HepG2 (cell line): Measurements from ENCODE around the gene RAB3A. TPM values are rescaled to one million over a fixed set of nuclear protein-coding genes. Genes with fewer than 3 reads are reported as not detected.

Source experiments
- ATF7-NPFF ChIP-seq: sonication (generic); formaldehyde crosslinking; IDR thresholded peaks from 2 replicates; pipeline ENCODE4 v1.8.1; 2023; ENCODE audit warnings: mild to moderate bottlenecking, low read depth, missing genetic modification reagents, moderate library complexity
- DMAP1 ChIP-seq: IDR thresholded peaks from 2 replicates; pipeline ENCODE4 v1.6.1; 2016
- EP300 ChIP-seq, 3 experiments: sonication (generic) in 1 of 3; formaldehyde crosslinking in 1 of 3; IDR thresholded peaks; 2 replicates each; pipeline versions ENCODE4 v1.5.1 to v1.6.1; 2011 to 2020; ENCODE audit warnings: low read depth in 2 of 3, low read length in 2 of 3, borderline replicate concordance in 1 of 3, improper control_type of control experiment in 1 of 3, mild to moderate bottlenecking in 1 of 3, missing genetic modification reagents in 1 of 3, moderate library complexity in 1 of 3
- ERF ChIP-seq: IDR thresholded peaks from 2 replicates; pipeline ENCODE4 v1.6.1; 2018; ENCODE audit warnings: missing biosample characterization, missing genetic modification reagents
- FOXA1 ChIP-seq, 2 experiments: fragments of 450-650 bp in 1 of 2; sonication (generic) in 1 of 2; formaldehyde crosslinking in 1 of 2; IDR thresholded peaks; 2 replicates each; pipeline versions ENCODE4 v1.4.0 to v1.6.1; 2016 to 2020; ENCODE audit warnings: missing genetic modification reagents in 1 of 2
- GLI4 ChIP-seq: sonication (generic); formaldehyde crosslinking; IDR thresholded peaks from 2 replicates; pipeline ENCODE4 v1.5.1; 2020; ENCODE audit warnings: missing genetic modification reagents, mild to moderate bottlenecking, moderate library complexity, borderline replicate concordance
- HNRNPL ChIP-seq: fragments of 200-400 bp; formaldehyde crosslinking; IDR thresholded peaks from 2 replicates; pipeline ENCODE4 v1.6.1; 2017; ENCODE audit warnings: mild to moderate bottlenecking, low read depth, low read length
- KDM2A ChIP-seq: sonication (generic); formaldehyde crosslinking; IDR thresholded peaks from 2 replicates; pipeline ENCODE4 v1.4.0; 2020; ENCODE audit warnings: low read depth, missing genetic modification reagents, borderline replicate concordance
- MXD4 ChIP-seq: IDR thresholded peaks from 2 replicates; pipeline ENCODE4 v1.6.1; 2016; ENCODE audit warnings: mild to moderate bottlenecking, missing biosample characterization, missing genetic modification reagents
- RBFOX2 ChIP-seq: fragments of 200-400 bp; formaldehyde crosslinking; IDR thresholded peaks from 2 replicates; pipeline ENCODE4 v1.6.1; 2017; ENCODE audit warnings: low read depth, mild to moderate bottlenecking, low read length
- RBM39 ChIP-seq: fragments of 200-400 bp; formaldehyde crosslinking; IDR thresholded peaks from one replicate; pipeline ENCODE4 v1.6.1; 2018; ENCODE audit warnings: antibody characterized with exemption, mild to moderate bottlenecking, low read depth, low read length; ENCODE audit not compliant: poor library complexity, severe bottlenecking
- RFX5 ChIP-seq: IDR thresholded peaks from 2 replicates; pipeline ENCODE4 v1.6.1; 2011; ENCODE audit warnings: low read depth, low read length, improper control_type of control experiment
- TARDBP ChIP-seq: sonication (generic); formaldehyde crosslinking; IDR thresholded peaks from 2 replicates; pipeline ENCODE4 v1.8.0; 2022; ENCODE audit warnings: mild to moderate bottlenecking, missing genetic modification reagents
- YEATS2 ChIP-seq: sonication (generic); formaldehyde crosslinking; IDR thresholded peaks from 2 replicates; pipeline ENCODE4 v1.4.0; 2020; ENCODE audit warnings: missing genetic modification reagents, borderline replicate concordance
- ZFX ChIP-seq: sonication (generic); formaldehyde crosslinking; IDR thresholded peaks from 2 replicates; pipeline ENCODE4 v1.4.0; 2020; ENCODE audit warnings: mild to moderate bottlenecking, low read depth, missing genetic modification reagents, moderate library complexity
- ZNF274 ChIP-seq: sonication (generic); formaldehyde crosslinking; IDR thresholded peaks from 2 replicates; pipeline ENCODE4 v1.5.1; 2020; ENCODE audit warnings: mild to moderate bottlenecking, missing genetic modification reagents
- ZNF331 ChIP-seq: sonication (generic); formaldehyde crosslinking; IDR thresholded peaks from 2 replicates; pipeline ENCODE4 v1.4.0; 2020; ENCODE audit warnings: missing genetic modification reagents
- ZNF550 ChIP-seq: sonication (generic); formaldehyde crosslinking; IDR thresholded peaks from 2 replicates; pipeline ENCODE4 v1.4.0; 2020; ENCODE audit warnings: mild to moderate bottlenecking, missing genetic modification reagents, borderline replicate concordance
- ZNF570 ChIP-seq: sonication (generic); formaldehyde crosslinking; IDR thresholded peaks from 2 replicates; pipeline ENCODE4 v1.4.0; 2020; ENCODE audit warnings: mild to moderate bottlenecking, missing genetic modification reagents, borderline replicate concordance
- ZNF652 ChIP-seq: IDR thresholded peaks from 2 replicates; pipeline ENCODE4 v1.6.1; 2016; ENCODE audit warnings: low read depth, borderline replicate concordance
- polyA plus RNA-seq, 8 experiments: library from polyadenylated mRNA; depleted of rRNA in 3 of 8; stranded (reverse) in 7 of 8; unstranded in 1 of 8; fragments of >200 nt; fragmentation: Illumina TruSeq in 4 of 8; extraction: Trizol in 4 of 8; gene quantifications; 2 replicates each; pipeline versions ENCODE4 v1.2.1 to v1.2.3, GENCODE V29; 2011 to 2016; ENCODE audit warnings: low read depth in 4 of 8, missing spikeins in 1 of 8, mixed read lengths in 1 of 8; ENCODE audit not compliant: insufficient read depth in 1 of 8
- total RNA-seq, 5 experiments: library from RNA; depleted of rRNA; stranded (reverse); fragments of >200 nt; fragmentation: Illumina TruSeq; extraction: Trizol; gene quantifications; 2 replicates each; pipeline ENCODE4 v1.2.3, GENCODE V29; 2016; ENCODE audit warnings: low read depth in 1 of 5
- TF ChIP-seq, protein P1 (sequence below), 2 experiments: sonication (generic) in 1 of 2; formaldehyde crosslinking in 1 of 2; IDR thresholded peaks; 2 replicates each; pipeline versions ENCODE4 v1.5.1 to v1.6.1; 2011 to 2020; ENCODE audit warnings: borderline replicate concordance in 1 of 2, low read depth in 1 of 2, low read length in 1 of 2, mild to moderate bottlenecking in 1 of 2, missing genetic modification reagents in 1 of 2, moderate library complexity in 1 of 2
- TF ChIP-seq, protein P2 (sequence below): IDR thresholded peaks from 2 replicates; pipeline ENCODE4 v1.6.1; 2016; ENCODE audit warnings: missing compliant biosample characterization, missing genetic modification reagents, borderline replicate concordance
- TF ChIP-seq, protein P3 (sequence below): IDR thresholded peaks from 2 replicates; pipeline ENCODE4 v1.6.1; 2012; ENCODE audit warnings: inconsistent platforms

The RAB3A gene
- total and polyA plus RNA-seq, 2 of the 13 experiments (the other 11 are each of a cell fraction or from before 2014, with no cell fraction given), result 0.58 to 0.98 TPM

DNA sequence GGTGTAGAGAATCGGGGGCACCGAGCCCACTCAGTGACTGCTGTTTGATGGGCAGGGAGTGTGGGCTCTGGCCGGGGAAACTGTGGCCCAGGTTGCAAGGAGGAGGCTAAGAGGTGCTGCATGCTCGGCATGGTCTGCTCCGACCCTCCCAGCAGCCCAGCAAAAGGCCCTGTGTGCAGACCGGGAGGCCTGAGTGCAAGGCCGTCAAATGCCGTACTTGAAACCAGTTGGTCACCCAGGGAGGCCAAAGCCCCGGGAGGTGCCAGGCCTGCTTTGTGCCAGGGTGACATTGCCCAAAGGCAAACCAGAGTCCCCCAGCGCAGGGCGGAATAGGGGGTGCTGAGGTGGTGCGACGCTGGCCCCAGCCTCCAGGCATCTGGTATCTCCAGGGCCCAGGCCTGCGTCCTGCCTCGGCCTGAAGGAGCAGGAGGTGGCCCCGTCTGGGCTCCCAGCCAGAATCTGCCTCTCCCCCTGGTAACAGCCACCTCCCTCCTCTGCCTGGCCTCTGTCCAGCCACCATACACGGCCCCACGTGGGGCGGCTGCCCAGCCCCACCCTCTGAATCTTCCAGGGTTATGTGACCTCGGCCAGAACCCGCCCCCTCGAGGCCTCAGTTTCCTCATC is 46.9 kb downstream of the RAB3A start (continued):
- TF ChIP-seq, protein P1, sequence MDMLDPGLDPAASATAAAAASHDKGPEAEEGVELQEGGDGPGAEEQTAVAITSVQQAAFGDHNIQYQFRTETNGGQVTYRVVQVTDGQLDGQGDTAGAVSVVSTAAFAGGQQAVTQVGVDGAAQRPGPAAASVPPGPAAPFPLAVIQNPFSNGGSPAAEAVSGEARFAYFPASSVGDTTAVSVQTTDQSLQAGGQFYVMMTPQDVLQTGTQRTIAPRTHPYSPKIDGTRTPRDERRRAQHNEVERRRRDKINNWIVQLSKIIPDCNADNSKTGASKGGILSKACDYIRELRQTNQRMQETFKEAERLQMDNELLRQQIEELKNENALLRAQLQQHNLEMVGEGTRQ (IDR thresholded peaks at IDR 0.05; ENCODE audit: low read depth, low read length), result 0 out of 2 replicates have a peak, but pooled peaks have one; percentile 28
- TF ChIP-seq, protein P1 (CRISPR knock-in tag; IDR thresholded peaks at IDR 0.05; ENCODE audit: borderline replicate concordance), result no peak
- TF ChIP-seq ZNF274 (CRISPR knock-in tag) (0 out of 2 replicates have a peak, but pooled peaks have one; percentile 44), ZNF652 (CRISPR knock-in tag) (no peak), ZNF331 (peak; percentile 27; the same call in 1 of the 2 replicates), RFX5 (peak; percentile 92), RBM39 (peak; percentile 48), ERF (CRISPR knock-in tag) (0 out of 2 replicates have a peak, but pooled peaks have one; percentile 26), FOXA1 (IDR thresholded peaks at IDR 0.05) (no peak), FOXA1 (CRISPR knock-in tag; IDR thresholded peaks at IDR 0.05) (no peak), GLI4 (CRISPR knock-in tag) (no peak), ATF7-NPFF (no peak), RBFOX2 (peak; percentile 70), ZFX (CRISPR knock-in tag) (peak; percentile 43), MXD4 (CRISPR knock-in tag) (peak; percentile 33; the same call in 1 of the 2 replicates), KDM2A (CRISPR knock-in tag) (peak; percentile 36; the same call in 1 of the 2 replicates), ZNF550 (no peak), TARDBP (CRISPR knock-in tag) (no peak), YEATS2 (CRISPR knock-in tag) (peak; percentile 49; the same call in 1 of the 2 replicates), ZNF570 (no peak), HNRNPL (peak; percentile 66; the same call in 1 of the 2 replicates), DMAP1 (0 out of 2 replicates have a peak, but pooled peaks have one; percentile 40), EP300 (IDR thresholded peaks at IDR 0.05; ENCODE audit: low read depth in 2 of 2, low read length in 2 of 2) (peak in 1 of 2 experiments; percentile 80; a peak in 1 of 4 replicates), EP300 (CRISPR knock-in tag; IDR thresholded peaks at IDR 0.05; ENCODE audit: borderline replicate concordance) (no peak)
- TF ChIP-seq, protein P2, sequence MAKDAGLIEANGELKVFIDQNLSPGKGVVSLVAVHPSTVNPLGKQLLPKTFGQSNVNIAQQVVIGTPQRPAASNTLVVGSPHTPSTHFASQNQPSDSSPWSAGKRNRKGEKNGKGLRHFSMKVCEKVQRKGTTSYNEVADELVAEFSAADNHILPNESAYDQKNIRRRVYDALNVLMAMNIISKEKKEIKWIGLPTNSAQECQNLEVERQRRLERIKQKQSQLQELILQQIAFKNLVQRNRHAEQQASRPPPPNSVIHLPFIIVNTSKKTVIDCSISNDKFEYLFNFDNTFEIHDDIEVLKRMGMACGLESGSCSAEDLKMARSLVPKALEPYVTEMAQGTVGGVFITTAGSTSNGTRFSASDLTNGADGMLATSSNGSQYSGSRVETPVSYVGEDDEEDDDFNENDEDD (CRISPR knock-in tag), result peak; percentile 28; the same call in 1 of the 2 replicates
- TF ChIP-seq, protein P3, sequence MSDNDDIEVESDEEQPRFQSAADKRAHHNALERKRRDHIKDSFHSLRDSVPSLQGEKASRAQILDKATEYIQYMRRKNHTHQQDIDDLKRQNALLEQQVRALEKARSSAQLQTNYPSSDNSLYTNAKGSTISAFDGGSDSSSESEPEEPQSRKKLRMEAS, result peak; percentile 73
